ENCODE measurements around the gene GTF3C4. TPM values are rescaled to one million over a fixed set of nuclear protein-coding genes. Genes with fewer than 3 reads are reported as not detected.

Gene GTF3C4
- total and polyA plus RNA-seq, 2 of the 8 experiments (the other 6 are each of a cell fraction or from before 2014, with no cell fraction given) = 6.8 to 39.2 TPM

DNA sequence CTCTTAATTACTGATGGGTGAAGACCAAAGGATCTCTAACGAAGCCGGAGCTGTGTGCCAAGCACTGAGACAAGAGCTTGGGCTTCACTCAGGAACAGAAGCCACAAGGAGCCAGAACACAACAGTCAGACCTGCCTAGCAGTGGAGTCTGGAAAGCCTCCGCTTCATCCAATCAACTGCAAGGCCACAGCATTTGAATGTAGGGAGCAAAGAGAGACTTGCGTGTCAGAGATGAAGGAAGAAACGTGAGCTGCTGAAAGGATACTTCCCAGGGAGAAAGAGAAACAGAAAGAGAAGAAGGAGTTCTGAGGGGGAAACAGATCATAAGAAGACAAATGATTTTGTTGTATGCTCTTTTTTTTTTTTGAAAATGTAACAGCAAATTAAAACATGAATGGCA, 44.0 kb upstream of the GTF3C4 start (continued):
- TF ChIP-seq POLR2A (IDR thresholded peaks at IDR 0.05; ENCODE audit: control extremely low read depth in 1 of 2, low read depth in 2 of 2, low read length in 2 of 2) (no peak), CBX5 (IDR thresholded peaks at IDR 0.05; ENCODE audit: low read depth, low read length) (no peak), TAF7 (optimal IDR thresholded peaks at IDR 0.05; ENCODE audit: borderline replicate concordance, low read depth, low read length) (no peak), SIN3A (conservative IDR thresholded peaks at IDR 0.05 in 1 of 2, IDR thresholded peaks at IDR 0.05 in 1 of 2; ENCODE audit: low read depth in 1 of 2, low read length in 2 of 2) (no peak), POLR2AphosphoS5 (IDR thresholded peaks at IDR 0.05; ENCODE audit: low read depth, low read length) (no peak)

Data from H1 (cell line).